Karpas-422 (cell line): ENCODE data around the gene SPATA2L. TPM values are rescaled to one million over a fixed set of nuclear protein-coding genes. Genes with fewer than 3 reads are reported as not detected.

Experiments used
- DNase-seq: peaks from one replicate; pipeline ENCODE4 v3.0.0-alpha.2; 2015
- H2AFZ ChIP-seq: fragments of 200-600 bp; sonication (generic); 2 replicates; pipeline ENCODE4 v1.6.1; 2014; ENCODE audit warnings: antibody characterized with exemption, low read length, mixed read lengths
- H3K27ac ChIP-seq: fragments of 200-600 bp; sonication (generic); 2 replicates; pipeline ENCODE4 v1.5.1; 2014; ENCODE audit warnings: mild to moderate bottlenecking, low read length, moderate library complexity
- H3K27me3 ChIP-seq: fragments of 200-600 bp; sonication (generic); 2 replicates; pipeline ENCODE4 v1.6.1; 2014; ENCODE audit warnings: low read length, mixed read lengths
- H3K36me3 ChIP-seq: fragments of 200-600 bp; sonication (generic); 2 replicates; pipeline ENCODE4 v1.6.1; 2014; ENCODE audit warnings: low read length, mixed read lengths; ENCODE audit not compliant: insufficient read depth
- H3K4me1 ChIP-seq: fragments of 200-600 bp; sonication (generic); 2 replicates; pipeline ENCODE4 v1.6.1; 2014; ENCODE audit warnings: mild to moderate bottlenecking, low read length, mixed read lengths
- H3K4me2 ChIP-seq: fragments of 200-600 bp; sonication (generic); 2 replicates; pipeline ENCODE4 v1.6.1; 2014; ENCODE audit warnings: low read length, low read depth, mild to moderate bottlenecking; ENCODE audit not compliant: poor library complexity, severe bottlenecking
- H3K4me3 ChIP-seq: fragments of 200-600 bp; sonication (generic); 2 replicates; pipeline ENCODE4 v1.5.1; 2014; ENCODE audit warnings: mild to moderate bottlenecking, antibody characterized with exemption, low read length, mixed read lengths
- H3K79me2 ChIP-seq: fragments of 200-600 bp; sonication (generic); 2 replicates; pipeline ENCODE4 v1.6.1; 2014; ENCODE audit warnings: mild to moderate bottlenecking, low read length, mixed read lengths
- H3K9ac ChIP-seq: fragments of 200-600 bp; sonication (generic); 2 replicates; pipeline ENCODE4 v1.6.0; 2014; ENCODE audit warnings: low read length
- H3K9me2 ChIP-seq: fragments of 200-600 bp; sonication (generic), shearing (Covaris generic); replicated peaks from 2 replicates; pipeline ENCODE4 v1.6.0; 2014; ENCODE audit warnings: mild to moderate bottlenecking, low read length, moderate library complexity; ENCODE audit not compliant: insufficient read depth
- H3K9me3 ChIP-seq: fragments of 300-700, 200-600 bp; sonication (generic); 2 replicates; pipeline ENCODE4 v1.6.1; 2014; ENCODE audit warnings: low read length, mixed read lengths
- H4K20me1 ChIP-seq: fragments of 200-600 bp; sonication (generic); 2 replicates; pipeline ENCODE4 v1.6.1; 2014; ENCODE audit warnings: mild to moderate bottlenecking, antibody characterized with exemption, low read length, low read depth; ENCODE audit not compliant: insufficient read depth
- total RNA-seq: library from RNA; depleted of rRNA; stranded (reverse); fragments of >200 nt; shearing (Covaris generic); gene quantifications from 2 replicates; pipeline ENCODE4 v1.2.3, GENCODE V29; 2014; ENCODE audit warnings: low replicate concordance

Gene SPATA2L
- total RNA-seq, 1 experiment from 2014 or later: 4.7 TPM

GRCh38 chr16:89712274-89712781 is 10.8 kb upstream of the SPATA2L start:
- peak; percentile 62 for DNase-seq
- H3K27ac ChIP-seq: peak overlapping the region; percentile 55; the same call in 1 of the 2 replicates
- no peak overlapping the region for H2AFZ ChIP-seq

GRCh38 chr16:89711601-89712273 is 10.2 kb upstream of the SPATA2L start:
- Histone ChIP-seq H4K20me1 (no peaks in the 10 kb centered on the region), H3K4me2 (peak overlapping the region; percentile 75), H3K9me2 (no peaks in the 10 kb centered on the region), H3K27ac (peak overlapping the region; percentile 55; the same call in 1 of the 2 replicates), H3K9ac (peak overlapping the region; percentile 96), H3K4me1 (peaks cover 6% of the 10 kb centered on the region), H2AFZ (no peak overlapping the region), H3K79me2 (peaks cover 23% of the 10 kb centered on the region), H3K36me3 (peaks cover 17% of the 10 kb centered on the region; the same call in 1 of the 2 replicates), H3K27me3 (no peaks in the 10 kb centered on the region), H3K9me3 (no peaks in the 10 kb centered on the region), H3K4me3 (peak overlapping the region; percentile 96)
- peak; percentile 95 for DNase-seq

More at GRCh38 chr16:89712274-89712781, 10.8 kb upstream of the SPATA2L start:
- H3K27me3 ChIP-seq: no peaks in the 10 kb centered on the region
- H3K9me3 ChIP-seq: no peaks in the 10 kb centered on the region
- H3K4me3 ChIP-seq: peak overlapping the region; percentile 96
- H3K4me1 ChIP-seq: peaks cover 6% of the 10 kb centered on the region
- peak overlapping the region; percentile 75 for H3K4me2 ChIP-seq
- peaks cover 17% of the 10 kb centered on the region; the same call in 1 of the 2 replicates for H3K36me3 ChIP-seq
- H3K9me2 ChIP-seq: no peaks in the 10 kb centered on the region
- peak overlapping the region; percentile 96 for H3K9ac ChIP-seq
- H4K20me1 ChIP-seq: no peaks in the 10 kb centered on the region
- peaks cover 23% of the 10 kb centered on the region for H3K79me2 ChIP-seq

- Histone ChIP-seq H3K27me3 (no peaks in the 10 kb centered on the region), H3K9ac (no peak overlapping the region), H3K4me2 (no peak overlapping the region), H4K20me1 (no peaks in the 10 kb centered on the region), H3K9me3 (no peaks in the 10 kb centered on the region), H3K4me1 (peaks cover 11% of the 10 kb centered on the region), H3K4me3 (no peak overlapping the region), H3K9me2 (no peaks in the 10 kb centered on the region), H3K79me2 (peaks cover 23% of the 10 kb centered on the region), H3K36me3 (peaks cover 14% of the 10 kb centered on the region; the same call in 1 of the 2 replicates), H2AFZ (no peak overlapping the region), H3K27ac (no peak overlapping the region)
- no peak for DNase-seq
Observed at GRCh38 chr16:89710709-89711564, 9.4 kb upstream of the SPATA2L start.

DNA sequence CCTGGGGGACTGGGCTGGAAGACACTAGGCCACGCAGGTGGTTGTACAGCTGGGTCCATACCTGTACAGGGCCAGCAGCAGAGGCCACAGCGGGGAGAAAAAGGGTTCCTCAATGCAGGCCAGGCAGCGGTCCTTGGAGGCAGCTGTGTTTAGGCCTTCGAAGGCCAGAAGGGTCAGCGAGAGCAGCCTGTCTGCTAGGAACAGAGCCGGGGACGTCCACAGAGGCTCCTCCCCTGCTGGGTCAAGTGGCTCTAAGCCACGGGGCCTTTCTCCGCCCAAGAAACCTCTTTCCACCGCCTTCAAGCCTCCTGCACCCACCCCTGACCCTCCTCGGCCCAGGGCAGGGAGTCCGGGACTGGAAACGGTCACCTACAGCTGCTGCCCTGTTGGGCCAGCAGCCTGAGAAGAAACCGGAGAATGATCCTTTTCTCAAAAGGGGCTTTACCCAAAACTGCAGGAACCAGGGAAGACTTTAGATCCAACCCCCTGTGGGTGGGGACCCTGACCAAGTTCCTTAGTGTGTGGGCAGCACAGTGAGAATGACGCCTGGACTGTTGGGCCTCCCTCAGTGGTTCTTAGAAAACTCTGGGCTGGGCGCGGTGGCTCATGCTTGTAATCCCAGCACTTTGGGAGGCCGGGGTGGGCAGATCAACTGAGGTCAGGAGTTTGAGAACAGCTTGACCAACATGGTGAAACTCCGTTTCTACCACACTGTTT is 8.4 kb upstream of the SPATA2L start:
- Histone ChIP-seq H3K4me1 (peaks cover 11% of the 10 kb centered on the region), H3K27me3 (no peaks in the 10 kb centered on the region), H4K20me1 (no peaks in the 10 kb centered on the region), H3K36me3 (peaks cover 13% of the 10 kb centered on the region; the same call in 1 of the 2 replicates), H3K9me2 (no peaks in the 10 kb centered on the region), H3K27ac (no peak overlapping the region), H3K9ac (no peak overlapping the region), H3K4me2 (no peak overlapping the region), H3K79me2 (peaks cover 23% of the 10 kb centered on the region), H3K4me3 (no peak overlapping the region), H2AFZ (no peak overlapping the region), H3K9me3 (no peaks in the 10 kb centered on the region)
- no peak for DNase-seq

- H3K9me3 ChIP-seq: no peaks in the 10 kb centered on the region
Observed at GRCh38 chr16:89709166-89709565, 7.7 kb upstream of the SPATA2L start.

DNA sequence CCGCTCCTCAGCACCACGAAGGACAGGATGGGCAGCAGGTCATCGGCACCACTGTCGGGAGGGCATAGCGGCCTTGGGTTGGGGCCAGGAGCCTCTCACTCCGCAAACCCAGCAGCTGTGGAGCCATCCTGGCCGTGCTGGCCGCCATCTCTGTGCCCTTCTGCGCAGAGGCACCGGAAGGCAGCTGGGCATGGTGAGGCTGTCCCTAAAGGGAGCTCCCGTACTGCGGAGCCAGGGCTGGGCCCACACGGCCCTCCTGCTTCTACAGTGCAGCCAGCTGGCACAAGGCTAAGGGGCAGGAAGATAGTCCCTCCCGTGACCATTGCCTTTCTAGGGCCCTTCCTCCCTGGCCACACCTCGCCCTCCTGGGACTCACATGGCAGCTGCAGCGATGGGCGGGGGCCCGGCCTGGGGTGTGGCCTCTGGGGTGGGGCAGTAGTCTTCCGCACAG is 7.0 kb upstream of the SPATA2L start:
- DNase-seq: no peak
- peaks cover 2% of the 10 kb centered on the region; the same call in 1 of the 2 replicates for H3K36me3 ChIP-seq
- no peak overlapping the region for H3K4me3 ChIP-seq
- no peaks in the 10 kb centered on the region for H3K9me2 ChIP-seq
- H3K27ac ChIP-seq: no peak overlapping the region
- no peaks in the 10 kb centered on the region for H4K20me1 ChIP-seq
- H3K79me2 ChIP-seq: peaks cover 17% of the 10 kb centered on the region
- no peaks in the 10 kb centered on the region for H3K27me3 ChIP-seq
- H3K4me2 ChIP-seq: no peak overlapping the region
- no peak overlapping the region for H3K9ac ChIP-seq
- no peaks in the 10 kb centered on the region for H3K9me3 ChIP-seq
- no peak overlapping the region for H2AFZ ChIP-seq
- peaks cover 11% of the 10 kb centered on the region for H3K4me1 ChIP-seq

More at GRCh38 chr16:89709166-89709565, 7.7 kb upstream of the SPATA2L start:
- H2AFZ ChIP-seq: no peak overlapping the region
- H3K36me3 ChIP-seq: peaks cover 6% of the 10 kb centered on the region; the same call in 1 of the 2 replicates
- no peak overlapping the region for H3K4me3 ChIP-seq
- H3K4me2 ChIP-seq: no peak overlapping the region
- H3K9me2 ChIP-seq: no peaks in the 10 kb centered on the region
- no peak for DNase-seq
- no peaks in the 10 kb centered on the region for H4K20me1 ChIP-seq
- no peak overlapping the region for H3K27ac ChIP-seq
- peaks cover 20% of the 10 kb centered on the region for H3K79me2 ChIP-seq
- H3K4me1 ChIP-seq: peaks cover 11% of the 10 kb centered on the region
- H3K27me3 ChIP-seq: no peaks in the 10 kb centered on the region
- no peak overlapping the region for H3K9ac ChIP-seq

- H3K4me3 ChIP-seq: no peak overlapping the region
- no peak overlapping the region for H3K4me2 ChIP-seq
- peaks cover 10% of the 10 kb centered on the region for H3K79me2 ChIP-seq
- no peaks in the 10 kb centered on the region for H3K9me2 ChIP-seq
- no peak overlapping the region for H2AFZ ChIP-seq
- H3K9ac ChIP-seq: no peak overlapping the region
- no peak overlapping the region for H3K27ac ChIP-seq
- H3K9me3 ChIP-seq: no peaks in the 10 kb centered on the region
- peaks cover 6% of the 10 kb centered on the region for H3K4me1 ChIP-seq
- no peak for DNase-seq
- H4K20me1 ChIP-seq: no peaks in the 10 kb centered on the region
- no peaks in the 10 kb centered on the region for H3K27me3 ChIP-seq
- no peaks in the 10 kb centered on the region for H3K36me3 ChIP-seq
Observed at GRCh38 chr16:89707695-89708094, 6.2 kb upstream of the SPATA2L start.
